OCI-LY7 (cell line): ENCODE measurements around the gene RIN3. TPM values are rescaled to one million over a fixed set of nuclear protein-coding genes. Genes with fewer than 3 reads are reported as not detected.

Source experiments
- BruUV-seq: library from RNA; stranded (reverse); fragments of 400-500 nt; replicated peaks from 2 replicates; lab custom pipeline; 2021; lab: Mats Ljungman, UMichigan
- CTCF ChIA-PET: fragments of 300-600 bp; sonication (Branson Sonifier 250); formaldehyde crosslinking; loops from one replicate; lab custom pipeline; 2022; ENCODE audit warnings: antibody characterized with exemption; ENCODE audit not compliant: unreplicated experiment; lab: Charles Lee
- POLR2A ChIA-PET: fragments of 300-600 bp; sonication (Branson Sonifier 250); formaldehyde crosslinking; loops from one replicate; lab custom pipeline; 2022; ENCODE audit warnings: antibody characterized with exemption; lab: Charles Lee
- DNase-seq: peaks from one replicate; pipeline ENCODE4 v3.0.0-alpha.2; 2015; ENCODE audit warnings: low spot score
- H2AFZ ChIP-seq: fragments of 200-600 bp; sonication (generic), shearing (Covaris generic); 2 replicates; pipeline ENCODE4 v1.6.1; 2014; ENCODE audit warnings: mild to moderate bottlenecking, antibody characterized with exemption, low read length, moderate library complexity
- H3K27ac ChIP-seq: fragments of 200-600 bp; sonication (generic); 2 replicates; pipeline ENCODE4 v1.5.1; 2014; ENCODE audit warnings: mixed run types, low read depth, mild to moderate bottlenecking, moderate library complexity, low read length, inconsistent platforms; ENCODE audit not compliant: poor library complexity, severe bottlenecking
- H3K36me3 ChIP-seq: fragments of 200-600 bp; sonication (generic); 2 replicates; pipeline ENCODE4 v1.6.1; 2014; ENCODE audit warnings: mild to moderate bottlenecking, antibody characterized with exemption, low read length, moderate library complexity, mixed read lengths; ENCODE audit not compliant: insufficient read depth
- H3K4me1 ChIP-seq: fragments of 200-600 bp; sonication (generic); 2 replicates; pipeline ENCODE4 v1.5.1; 2014; ENCODE audit warnings: mild to moderate bottlenecking, low read length; ENCODE audit not compliant: insufficient read depth, poor library complexity, severe bottlenecking
- H3K4me2 ChIP-seq: fragments of 200-600 bp; sonication (generic); 2 replicates; pipeline ENCODE4 v1.6.1; 2014; ENCODE audit warnings: mild to moderate bottlenecking, low read length
- H3K4me3 ChIP-seq: fragments of 200-600 bp; sonication (generic); 2 replicates; pipeline ENCODE4 v1.5.1; 2014; ENCODE audit warnings: mild to moderate bottlenecking, low read depth, low read length; ENCODE audit not compliant: poor library complexity, severe bottlenecking
- H3K79me2 ChIP-seq: fragments of 200-600 bp; sonication (generic); 2 replicates; pipeline ENCODE4 v1.6.1; 2016; ENCODE audit warnings: low read depth, mild to moderate bottlenecking, low read length, moderate library complexity, mixed read lengths; ENCODE audit not compliant: insufficient read depth
- H3K9me2 ChIP-seq: fragments of 200-600 bp; sonication (generic); 2 replicates; pipeline ENCODE4 v1.6.1; 2016; ENCODE audit warnings: mild to moderate bottlenecking, low read length, mixed read lengths; ENCODE audit not compliant: insufficient read depth
- H3K9me3 ChIP-seq: fragments of 200-600 bp; sonication (generic); 2 replicates; pipeline ENCODE4 v1.6.1; 2014; ENCODE audit warnings: mild to moderate bottlenecking, mixed run types, low read length, mixed read lengths
- H4K20me1 ChIP-seq: fragments of 200-600 bp; sonication (generic); 2 replicates; pipeline ENCODE4 v1.6.1; 2014; ENCODE audit warnings: mild to moderate bottlenecking, antibody characterized with exemption, low read length, moderate library complexity, mixed read lengths; ENCODE audit not compliant: insufficient read depth
- CTCF ChIP-seq: fragments of 200-600 bp; sonication (generic); conservative IDR thresholded peaks from 2 replicates; pipeline ENCODE4 v1.5.1; 2014; ENCODE audit warnings: mild to moderate bottlenecking, antibody characterized with exemption, low read length, moderate library complexity, mixed read lengths
- EZH2phosphoT487 ChIP-seq: fragments of 200-600 bp; sonication (generic); IDR thresholded peaks from 2 replicates; pipeline ENCODE4 v1.6.1; 2018; ENCODE audit warnings: low read depth, borderline replicate concordance, mild to moderate bottlenecking, mixed run types, antibody characterized with exemption, low read length, moderate library complexity, mixed read lengths
- intact Hi-C: fragments of 100-400 bp; cut with micrococcal nuclease; formaldehyde crosslinking; loops from one replicate; pipeline ENCODE4 v1.10.0; 2022; ENCODE audit not compliant: unreplicated experiment
- total RNA-seq, 2 experiments: library from RNA; depleted of rRNA in 1 of 2; stranded (reverse); fragments of >200 nt in 1 of 2; shearing (Covaris generic) in 1 of 2; gene quantifications; 2 replicates each; pipeline ENCODE4 v1.2.3, GENCODE V29; 2014 to 2022

Gene RIN3
- total RNA-seq, 2 experiments from 2014 or later, result not detected

- H2AFZ ChIP-seq, result no peak overlapping the region
- H3K4me2 ChIP-seq, result no peak overlapping the region
- no peak for TF ChIP-seq CTCF
- H3K9me3 ChIP-seq, result no peaks in the 10 kb centered on the region
- DNase-seq, result no peak
- no peaks in the 10 kb centered on the region for H3K79me2 ChIP-seq
- no peak overlapping the region for H3K4me3 ChIP-seq
- H3K4me1 ChIP-seq, result no peaks in the 10 kb centered on the region
- no TSS peak for BruUV-seq
- H3K36me3 ChIP-seq, result no peaks in the 10 kb centered on the region
- intact Hi-C loops, result no loop called here
- H3K27ac ChIP-seq, result no peak overlapping the region
- no peaks in the 10 kb centered on the region for H3K9me2 ChIP-seq
- ChIA-PET POLR2A (no interaction called here), CTCF (no interaction called here)
- H4K20me1 ChIP-seq, result no peaks in the 10 kb centered on the region
These were observed 86.2 kb downstream of the RIN3 start for GRCh38 chr14:92599811-92600210.

GRCh38 chr14:92600318-92601053 is 86.9 kb downstream of the RIN3 start:
- TF ChIP-seq EZH2phosphoT487 (no peak), CTCF (no peak)
- Histone ChIP-seq H3K79me2 (no peaks in the 10 kb centered on the region), H4K20me1 (no peaks in the 10 kb centered on the region), H2AFZ (no peak overlapping the region), H3K4me2 (no peak overlapping the region), H3K4me3 (no peak overlapping the region), H3K27ac (no peak overlapping the region), H3K9me3 (no peaks in the 10 kb centered on the region), H3K4me1 (no peaks in the 10 kb centered on the region), H3K36me3 (no peaks in the 10 kb centered on the region), H3K9me2 (no peaks in the 10 kb centered on the region)
- POLR2A ChIA-PET, result interaction anchor here (0.6 kb wide), 2 partner anchors 16 to 217 kb away, joined by 3 read pairs; no protein-coding TSS in a partner anchor
- no peak for DNase-seq
- intact Hi-C loops, result no loop called here
- CTCF ChIA-PET, result no interaction called here
- BruUV-seq, result no TSS peak

GRCh38 chr14:92601131-92601710 is 87.6 kb downstream of the RIN3 start:
- Histone ChIP-seq H3K79me2 (no peaks in the 10 kb centered on the region), H4K20me1 (no peaks in the 10 kb centered on the region), H3K4me1 (no peaks in the 10 kb centered on the region), H3K4me3 (no peak overlapping the region), H3K4me2 (no peak overlapping the region), H2AFZ (no peak overlapping the region), H3K27ac (no peak overlapping the region), H3K36me3 (no peaks in the 10 kb centered on the region), H3K9me2 (no peaks in the 10 kb centered on the region), H3K9me3 (no peaks in the 10 kb centered on the region)
- TF ChIP-seq CTCF (no peak), EZH2phosphoT487 (no peak)
- ChIA-PET CTCF (no interaction called here), POLR2A (interaction anchor here (0.5 to 0.6 kb wide), 3 partner anchors 17 to 1514 kb away, joined by 3 read pairs; no protein-coding TSS in a partner anchor)
- no peak for DNase-seq
- intact Hi-C loops, result no loop called here
- BruUV-seq, result no TSS peak
